Subcutaneous abdominal adipose tissue (tissue), 5 donors: ENCODE results near the gene STX2.
A peak's percentile ranks its signal among the peaks of the same experiment; 100 is the strongest.
"Not testable (repeated sequence)": the region's sequence is repeated elsewhere in the genome, so short reads cannot be mapped to it uniquely, and the experiment has no call there.

ENCODE experiments used
- H3K27ac ChIP-seq: one replicate; pipeline ENCODE4 v1.7.0; 2013; ENCODE audit warnings: low read depth, mild to moderate bottlenecking, inconsistent platforms, low read length, moderate library complexity
- H3K27me3 ChIP-seq, 5 donors: one replicate each; pipeline ENCODE4 v1.7.0; 2013; ENCODE audit warnings: low read length in 5 of 5, inconsistent platforms in 1 of 5; ENCODE audit not compliant: control insufficient read depth in 5 of 5, insufficient read depth in 4 of 5
- H3K36me3 ChIP-seq, 5 donors: one replicate each; pipeline ENCODE4 v1.7.0; 2013; ENCODE audit warnings: low read length in 5 of 5; ENCODE audit not compliant: control insufficient read depth in 5 of 5, insufficient read depth in 5 of 5
- H3K4me1 ChIP-seq, 5 donors: one replicate each; pipeline ENCODE4 v1.7.0; 2013; ENCODE audit warnings: low read length in 5 of 5, mild to moderate bottlenecking in 3 of 5, moderate library complexity in 1 of 5; ENCODE audit not compliant: control insufficient read depth in 5 of 5, insufficient read depth in 5 of 5
- H3K4me3 ChIP-seq, 5 donors: one replicate each; pipeline ENCODE4 v1.7.0; 2013; ENCODE audit warnings: low read length in 5 of 5, low read depth in 1 of 5
- H3K9ac ChIP-seq, 5 donors: one replicate each; pipeline ENCODE4 v1.7.0; 2013; ENCODE audit warnings: low read length in 5 of 5, mild to moderate bottlenecking in 4 of 5, moderate library complexity in 3 of 5
- H3K9me3 ChIP-seq, 5 donors: one replicate each; pipeline ENCODE4 v1.7.0; 2013; ENCODE audit warnings: low read length in 5 of 5; ENCODE audit not compliant: control insufficient read depth in 5 of 5
- donor health status: healthy.
- donor health status: healthy.
- donor health status: healthy.
- donor health status: healthy.
- donor health status: healthy.

The STX2 gene

GRCh38 chr12:130870442-130871285 is 31.6 kb upstream of the STX2 start:
- Histone ChIP-seq H3K4me3 (peak overlapping the region; percentile 57 to 72 (median 66)), H3K36me3 (peaks cover 6 to 25% (median 20%) of the 10 kb centered on the region in 5 donors), H3K27ac (peak overlapping the region; percentile 89), H3K4me1 (peaks cover 2 to 28% (median 25%) of the 10 kb centered on the region in 5 donors), H3K9me3 (no peaks in the 10 kb centered on the region), H3K9ac (peak overlapping the region in 4 of 5 donors; percentile 28 to 80 (median 73)), H3K27me3 (no peaks in the 10 kb centered on the region)

- Histone ChIP-seq H3K9ac (no peak overlapping the region), H3K9me3 (no peaks in the 10 kb centered on the region), H3K4me1 (peaks cover 2 to 23% (median 19%) of the 10 kb centered on the region in 5 donors), H3K27ac (no peak overlapping the region), H3K36me3 (peaks cover 0 to 3% (median 0%) of the 10 kb centered on the region in 5 donors), H3K27me3 (no peaks in the 10 kb centered on the region), H3K4me3 (no peak overlapping the region)
These were observed 29.4 kb upstream of the STX2 start for GRCh38 chr12:130868412-130868811.

- no peaks in the 10 kb centered on the region for H3K9me3 ChIP-seq
- no peak overlapping the region for H3K4me3 ChIP-seq
- no peaks in the 10 kb centered on the region for H3K36me3 ChIP-seq
- no peak overlapping the region for H3K27ac ChIP-seq
- H3K9ac ChIP-seq = no peak overlapping the region
- no peaks in the 10 kb centered on the region for H3K27me3 ChIP-seq
- H3K4me1 ChIP-seq = no peaks in the 10 kb centered on the region
These were observed 24.2 kb upstream of the STX2 start for GRCh38 chr12:130863298-130863697.

GRCh38 chr12:130862771-130863170 is 23.7 kb upstream of the STX2 start:
- not testable (repeated sequence) for H3K9ac ChIP-seq, H3K4me3 ChIP-seq, H3K9me3 ChIP-seq, H3K36me3 ChIP-seq, H3K27me3 ChIP-seq, H3K27ac ChIP-seq, H3K4me1 ChIP-seq

GRCh38 chr12:130862161-130862560 is 23.1 kb upstream of the STX2 start:
- Histone ChIP-seq H3K27me3 (peaks cover 0 to under 1% (median 0%) of the 10 kb centered on the region in 5 donors), H3K9ac (no peak overlapping the region), H3K36me3 (no peaks in the 10 kb centered on the region), H3K4me3 (no peak overlapping the region), H3K4me1 (no peaks in the 10 kb centered on the region), H3K27ac (no peak overlapping the region), H3K9me3 (peaks cover 0 to under 1% (median 0%) of the 10 kb centered on the region in 5 donors)

GRCh38 chr12:130860311-130860710 is 21.3 kb upstream of the STX2 start:
- H3K27me3 ChIP-seq = peaks cover 0 to 3% (median 0%) of the 10 kb centered on the region in 5 donors
- H3K4me1 ChIP-seq = no peaks in the 10 kb centered on the region
- no peaks in the 10 kb centered on the region for H3K36me3 ChIP-seq
- H3K27ac ChIP-seq = no peak overlapping the region
- peaks cover 0 to 4% (median 0%) of the 10 kb centered on the region in 5 donors for H3K9me3 ChIP-seq
- H3K9ac ChIP-seq = no peak overlapping the region
- no peak overlapping the region for H3K4me3 ChIP-seq

GRCh38 chr12:130859161-130859560 is 20.1 kb upstream of the STX2 start:
- no peaks in the 10 kb centered on the region for H3K36me3 ChIP-seq
- H3K4me3 ChIP-seq = no peak overlapping the region
- H3K27ac ChIP-seq = no peak overlapping the region
- H3K9ac ChIP-seq = no peak overlapping the region
- no peaks in the 10 kb centered on the region for H3K4me1 ChIP-seq
- peaks cover 0 to 4% (median 0%) of the 10 kb centered on the region in 5 donors for H3K9me3 ChIP-seq
- peaks cover 0 to 3% (median 0%) of the 10 kb centered on the region in 5 donors for H3K27me3 ChIP-seq

- Histone ChIP-seq H3K4me3 (no peak overlapping the region), H3K36me3 (no peaks in the 10 kb centered on the region), H3K27ac (no peak overlapping the region), H3K27me3 (peaks cover 0 to 3% (median 0%) of the 10 kb centered on the region in 5 donors), H3K4me1 (no peaks in the 10 kb centered on the region), H3K9ac (no peak overlapping the region), H3K9me3 (peaks cover 0 to 4% (median 0%) of the 10 kb centered on the region in 5 donors)
These were observed 19.0 kb upstream of the STX2 start for GRCh38 chr12:130858084-130858483.

GRCh38 chr12:130856088-130856487 is 17.0 kb upstream of the STX2 start:
- Histone ChIP-seq H3K27ac (no peak overlapping the region), H3K36me3 (no peaks in the 10 kb centered on the region), H3K4me3 (no peak overlapping the region), H3K9ac (no peak overlapping the region), H3K27me3 (peaks cover 0 to 3% (median 0%) of the 10 kb centered on the region in 5 donors), H3K4me1 (no peaks in the 10 kb centered on the region), H3K9me3 (peaks cover 0 to 4% (median 0%) of the 10 kb centered on the region in 5 donors)

- Histone ChIP-seq H3K9ac (no peak overlapping the region), H3K4me1 (no peaks in the 10 kb centered on the region), H3K36me3 (no peaks in the 10 kb centered on the region), H3K27me3 (no peaks in the 10 kb centered on the region), H3K9me3 (peaks cover 0 to 3% (median 0%) of the 10 kb centered on the region in 5 donors), H3K4me3 (no peak overlapping the region), H3K27ac (no peak overlapping the region)
These were observed 11.5 kb upstream of the STX2 start for GRCh38 chr12:130850418-130851021.
